Stimulated activated CD4-positive, alpha-beta T cell treated with anti-CD3 and anti-CD28 coated beads, TNF-alpha, amount 100 ng/mL, for 1 hour (primary cell): Measurements from ENCODE around the gene TPT1.
"Not testable (repeated sequence)": the region's sequence is repeated elsewhere in the genome, so short reads cannot be mapped to it uniquely, and the experiment has no call there.

Experiments used
- DNase-seq, 3 donors: peaks; one replicate each; pipeline ENCODE4 v3.0.0-alpha.2; 2020; ENCODE audit warnings: low read depth in 3 of 3, low spot score in 1 of 3

Gene TPT1

DNA sequence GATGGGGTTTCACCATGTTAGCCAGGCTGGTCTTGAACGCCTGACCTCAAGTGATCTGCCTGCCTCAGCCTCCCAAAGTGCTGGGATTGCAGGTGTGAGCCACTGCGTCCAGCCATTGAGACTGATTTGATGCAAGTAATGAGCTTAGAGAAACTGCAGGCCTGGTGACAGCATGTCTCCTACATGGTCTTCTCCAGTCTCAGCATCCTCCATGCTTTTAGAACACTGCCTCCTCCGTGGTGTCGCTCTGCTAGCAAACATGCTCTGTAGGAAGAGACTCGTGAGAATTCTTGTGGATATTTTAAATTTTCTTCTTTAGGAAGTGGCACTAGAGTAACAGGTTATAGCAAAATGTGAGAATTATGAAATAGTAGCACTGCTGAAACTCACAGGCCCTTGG is 37.1 kb downstream of the TPT1 start:
- DNase-seq: no peak

DNA sequence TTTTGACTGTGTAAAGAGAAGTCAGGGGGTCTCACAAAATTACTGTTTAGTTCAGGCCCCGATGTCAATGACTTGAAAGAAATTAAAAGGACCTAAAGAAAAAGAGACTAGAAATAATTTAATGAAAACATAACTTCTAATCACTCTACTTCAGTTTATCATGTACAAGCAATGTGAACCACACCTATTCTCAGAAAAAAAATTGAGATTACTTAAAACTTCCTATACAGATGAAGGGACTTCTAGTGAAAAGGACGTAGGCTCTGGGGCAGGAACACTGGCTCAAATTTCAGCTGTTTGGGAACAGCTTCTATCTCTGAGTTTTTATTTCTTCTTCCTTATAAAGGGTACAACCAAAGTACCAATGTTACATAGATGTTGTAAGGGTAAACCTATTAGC is 38.0 kb downstream of the TPT1 start:
- no peak for DNase-seq

DNA sequence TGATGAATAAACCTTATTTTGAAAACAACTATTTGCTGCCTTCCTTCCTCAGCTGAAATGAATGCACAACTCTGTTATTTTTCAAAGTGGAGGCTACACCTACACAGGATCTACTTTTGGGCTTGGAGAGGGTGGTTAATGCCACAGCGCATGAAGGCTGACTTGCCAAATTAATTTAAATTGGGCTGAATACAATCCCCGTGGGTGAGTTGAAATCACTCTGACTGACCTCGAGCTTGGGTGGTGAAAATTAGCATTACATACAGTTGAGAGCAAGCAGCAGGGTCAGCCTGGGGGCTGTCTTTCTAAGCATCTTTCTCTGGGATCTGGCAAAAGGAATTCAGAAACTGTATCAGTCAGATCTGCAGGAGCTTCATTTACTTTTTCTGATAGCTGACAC is 38.5 kb downstream of the TPT1 start:
- no peak for DNase-seq

DNA sequence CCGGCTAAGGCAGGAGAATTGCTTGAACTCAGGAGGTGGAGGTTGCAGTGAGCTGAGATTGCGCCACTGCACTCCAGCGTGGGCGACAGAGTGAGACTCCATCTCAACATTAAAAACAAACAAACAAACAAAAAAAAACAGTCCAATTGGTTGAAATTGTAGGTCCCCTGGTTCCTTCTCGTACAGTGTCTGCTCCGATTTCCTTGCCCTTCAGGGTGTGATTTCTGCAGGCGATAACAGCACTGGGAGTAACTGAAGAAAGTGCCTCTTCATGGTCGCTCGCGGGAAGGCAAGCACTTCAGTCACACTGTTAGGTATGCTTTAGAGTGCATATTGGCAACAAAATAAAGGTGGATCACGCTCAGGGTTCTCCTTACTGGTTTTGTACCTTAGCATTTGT is 39.7 kb downstream of the TPT1 start:
- no peak for DNase-seq

DNA sequence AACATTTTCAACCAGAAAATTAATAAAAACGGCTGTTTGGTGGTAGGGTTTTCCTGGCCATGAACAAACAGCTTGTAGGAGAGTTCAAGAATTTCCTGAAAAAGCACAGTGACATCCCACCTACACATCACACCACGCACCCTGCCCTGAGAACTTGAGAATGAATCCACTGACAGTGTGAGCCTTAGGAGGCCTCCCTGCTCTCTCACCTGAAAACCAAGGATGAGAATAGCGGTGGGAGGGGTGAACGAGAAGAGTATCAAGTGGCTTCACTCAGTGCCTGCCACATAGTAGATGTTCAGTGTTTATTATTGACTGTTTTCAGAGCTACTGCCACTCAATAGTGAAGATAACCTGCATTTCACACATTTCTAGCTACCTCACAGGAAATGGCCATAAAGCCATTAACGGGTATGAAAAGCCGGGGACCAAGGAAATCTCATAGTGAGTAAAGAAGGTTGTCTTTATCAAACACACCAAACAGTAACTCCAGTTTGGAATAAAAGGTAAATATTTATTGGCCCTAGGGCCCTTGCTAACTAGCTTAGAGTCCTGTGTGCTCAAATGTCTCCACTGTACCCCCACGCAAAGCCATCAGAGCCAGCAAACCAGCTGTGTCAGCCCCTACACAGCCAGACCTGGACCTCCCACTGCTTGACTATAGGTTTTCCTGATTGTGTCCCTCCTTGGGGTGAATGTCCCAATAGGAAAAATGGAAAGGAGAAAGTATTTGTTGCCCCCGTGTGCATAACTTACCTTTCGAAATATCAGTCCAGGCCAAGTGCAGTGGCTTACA is 40.6 kb downstream of the TPT1 start:
- no peak for DNase-seq

DNA sequence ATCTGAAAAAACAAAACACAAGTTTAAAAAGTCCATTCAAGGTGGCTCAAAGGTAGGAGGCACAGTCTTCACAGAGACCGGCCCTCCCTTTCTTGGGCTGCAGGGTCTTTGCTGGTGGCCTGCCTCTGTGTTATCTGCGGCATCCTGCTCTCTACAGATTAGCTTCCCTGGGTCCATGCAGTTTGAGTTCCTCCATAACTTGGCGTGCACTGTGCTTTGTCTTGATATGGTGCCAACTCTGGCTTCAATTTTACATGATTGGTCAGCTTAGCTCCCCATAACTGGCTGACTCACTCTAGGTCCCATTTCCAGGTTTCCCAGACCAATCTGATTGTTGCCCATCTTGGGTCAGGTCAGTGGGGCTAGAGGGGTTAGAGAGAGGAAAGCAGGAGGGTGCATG is 41.8 kb downstream of the TPT1 start:
- no peak for DNase-seq

DNA sequence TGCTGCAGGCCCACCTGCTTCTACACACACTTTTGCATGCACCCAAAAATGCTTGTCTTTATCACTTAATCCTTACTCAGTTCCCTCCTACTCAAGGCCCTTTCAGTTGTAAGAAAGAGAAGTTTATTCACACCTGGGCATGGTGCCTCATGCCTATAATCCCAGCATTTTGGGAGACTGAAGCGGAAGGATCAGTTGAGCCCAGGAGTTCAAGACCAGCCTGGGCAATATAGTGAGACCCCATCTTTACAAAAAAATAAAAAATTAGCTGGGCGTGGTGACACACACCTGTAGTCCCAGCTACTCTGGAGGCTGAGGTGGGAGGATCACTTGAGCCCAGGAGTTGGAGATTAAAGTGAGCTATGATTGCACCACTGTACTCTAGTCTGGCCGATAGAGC is 42.4 kb downstream of the TPT1 start:
- not testable (repeated sequence) for DNase-seq

DNA sequence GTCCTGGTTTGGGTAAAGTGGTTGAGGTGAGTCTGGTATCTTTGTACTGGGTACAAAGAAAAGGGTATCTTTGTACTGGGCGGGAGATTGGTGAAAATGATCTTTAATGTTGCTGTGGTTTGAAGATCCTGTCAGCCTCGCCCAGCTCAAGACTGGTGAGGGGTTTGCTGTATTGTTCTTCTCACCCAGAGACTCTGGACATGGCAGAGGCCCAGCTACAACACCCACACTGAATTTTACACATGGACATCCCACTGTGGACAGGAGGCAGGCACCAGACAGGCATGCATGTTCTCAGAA is 42.8 kb downstream of the TPT1 start:
- DNase-seq: no peak

DNA sequence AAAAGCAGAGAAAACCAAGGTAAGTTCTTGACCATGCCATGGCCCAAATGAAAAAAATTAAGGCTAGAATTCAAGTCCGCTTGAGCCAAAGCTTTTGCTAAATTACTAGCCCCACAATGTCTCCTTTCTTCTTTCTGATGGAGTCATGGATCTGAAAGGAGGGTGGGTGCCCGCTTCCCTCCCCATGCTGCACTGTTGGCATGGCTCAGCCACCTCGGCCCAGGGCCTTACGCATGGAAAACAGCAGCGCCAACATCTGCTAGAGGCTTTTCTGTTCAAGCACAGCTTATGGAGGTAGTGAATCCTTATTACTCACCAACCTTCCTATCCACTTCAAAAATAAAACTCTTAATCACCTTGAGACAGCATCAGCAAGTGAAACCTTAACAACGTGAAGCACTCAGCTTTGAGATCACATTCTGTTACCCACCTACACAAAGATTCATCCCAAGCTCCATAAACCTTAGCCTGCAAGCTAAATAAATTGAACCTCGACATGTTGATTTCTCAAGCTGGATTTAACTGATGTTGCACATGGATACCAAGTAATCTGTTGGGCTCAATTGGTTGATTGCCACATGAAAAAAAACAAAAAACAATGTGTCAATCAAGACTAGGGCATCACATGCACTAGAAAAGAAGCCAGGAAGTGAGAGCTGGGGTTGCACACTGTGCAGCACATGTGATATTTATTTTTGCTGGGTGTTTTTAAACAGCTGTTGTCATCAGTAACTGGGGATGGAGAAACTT is 43.4 kb downstream of the TPT1 start:
- DNase-seq: no peak

DNA sequence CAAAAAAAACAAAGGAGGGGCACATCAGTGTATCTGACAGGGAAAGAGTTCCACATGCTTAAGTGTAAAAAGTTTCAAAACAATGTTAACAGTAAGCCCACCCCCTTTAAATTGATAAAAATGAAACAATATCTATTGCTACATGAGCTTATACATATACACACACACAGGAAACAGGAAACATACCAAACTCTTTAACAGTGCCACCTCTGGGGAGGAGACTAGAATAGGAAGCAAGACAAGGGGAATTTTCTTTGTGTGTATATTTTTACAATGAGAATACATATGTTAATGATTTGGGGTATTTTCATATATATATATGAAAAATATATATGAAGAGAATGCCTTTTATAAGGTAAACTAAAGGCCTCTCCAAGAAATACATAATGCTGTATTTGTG is 44.7 kb downstream of the TPT1 start:
- no peak for DNase-seq

DNA sequence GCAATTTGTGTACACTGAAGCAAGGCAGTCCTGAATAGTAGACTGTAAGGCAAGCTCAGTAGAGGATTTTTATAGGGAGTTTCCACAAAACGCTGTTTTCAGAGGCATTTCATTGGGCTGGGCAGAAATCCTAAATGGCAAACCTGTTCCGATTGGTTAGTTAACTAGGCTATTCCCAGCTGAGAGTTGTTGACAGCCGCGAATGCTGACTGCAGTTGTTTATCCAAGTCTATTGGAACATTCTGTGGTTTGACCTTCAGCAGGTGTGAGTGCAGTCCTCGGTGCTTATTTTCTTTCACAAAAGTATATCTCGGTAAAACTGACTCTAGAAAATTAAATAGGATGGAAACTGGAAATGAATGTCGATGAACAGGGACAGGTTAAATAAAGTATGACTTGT is 45.4 kb downstream of the TPT1 start:
- DNase-seq: no peak

DNA sequence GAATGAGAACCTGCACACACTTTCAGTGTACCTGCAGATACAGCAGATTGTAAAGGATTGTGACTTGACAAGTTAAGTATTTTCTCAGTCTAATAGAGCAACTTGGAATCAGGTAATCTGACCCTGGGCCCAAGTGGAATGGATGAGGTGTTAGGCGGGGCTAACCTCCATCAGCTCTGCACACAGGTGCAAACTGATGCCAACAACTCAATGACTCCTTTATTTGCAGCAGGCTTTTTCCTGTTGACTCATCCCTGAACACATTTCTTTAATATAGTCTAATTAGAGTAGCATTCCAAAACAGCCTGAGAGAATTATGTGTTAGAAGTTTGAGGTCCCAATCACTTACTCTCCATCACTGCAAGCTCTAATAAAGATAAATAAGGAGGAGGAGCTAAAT is 48.8 kb downstream of the TPT1 start:
- no peak for DNase-seq

DNA sequence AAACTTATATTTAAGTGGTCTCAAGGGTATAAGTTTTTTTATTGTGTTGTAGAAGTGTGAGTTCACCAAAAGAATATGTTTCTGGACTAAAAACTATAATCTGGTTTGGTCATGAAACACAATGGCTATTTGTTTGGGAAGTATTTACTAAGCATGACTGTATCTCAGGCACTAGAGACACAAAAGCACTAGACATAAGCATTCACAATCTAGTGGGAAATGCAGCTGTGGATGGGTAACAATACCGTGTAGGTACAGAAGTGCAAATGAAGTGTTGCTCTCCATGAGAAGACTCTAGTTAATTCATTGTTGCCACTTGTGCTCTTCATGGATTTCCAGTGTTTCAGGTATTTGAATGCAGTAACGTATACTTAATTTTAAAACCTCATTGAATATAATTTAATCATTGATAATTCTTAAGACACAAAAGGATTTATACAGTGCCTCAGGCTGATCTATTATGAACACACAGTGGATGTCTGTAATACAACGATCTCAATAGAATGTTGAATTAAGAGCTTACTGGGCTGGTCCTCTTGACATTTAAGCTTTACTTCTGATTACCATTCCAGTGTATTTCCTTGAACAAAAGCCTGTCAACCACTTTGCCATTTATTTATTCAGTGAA is 50.9 kb downstream of the TPT1 start:
- DNase-seq: no peak
